G401.6 (cell line): ENCODE results near the gene SPSB4.

Source experiments
- FAIRE-seq: peaks from 2 replicates; lab custom pipeline; 2012; peaks lifted over from hg19 to GRCh38; lab: Jason Lieb, UNC

The SPSB4 gene

GRCh38 chr3:141055136-141055535 lies 4.0 kb downstream of the SPSB4 start:
- no peak for FAIRE-seq

DNA sequence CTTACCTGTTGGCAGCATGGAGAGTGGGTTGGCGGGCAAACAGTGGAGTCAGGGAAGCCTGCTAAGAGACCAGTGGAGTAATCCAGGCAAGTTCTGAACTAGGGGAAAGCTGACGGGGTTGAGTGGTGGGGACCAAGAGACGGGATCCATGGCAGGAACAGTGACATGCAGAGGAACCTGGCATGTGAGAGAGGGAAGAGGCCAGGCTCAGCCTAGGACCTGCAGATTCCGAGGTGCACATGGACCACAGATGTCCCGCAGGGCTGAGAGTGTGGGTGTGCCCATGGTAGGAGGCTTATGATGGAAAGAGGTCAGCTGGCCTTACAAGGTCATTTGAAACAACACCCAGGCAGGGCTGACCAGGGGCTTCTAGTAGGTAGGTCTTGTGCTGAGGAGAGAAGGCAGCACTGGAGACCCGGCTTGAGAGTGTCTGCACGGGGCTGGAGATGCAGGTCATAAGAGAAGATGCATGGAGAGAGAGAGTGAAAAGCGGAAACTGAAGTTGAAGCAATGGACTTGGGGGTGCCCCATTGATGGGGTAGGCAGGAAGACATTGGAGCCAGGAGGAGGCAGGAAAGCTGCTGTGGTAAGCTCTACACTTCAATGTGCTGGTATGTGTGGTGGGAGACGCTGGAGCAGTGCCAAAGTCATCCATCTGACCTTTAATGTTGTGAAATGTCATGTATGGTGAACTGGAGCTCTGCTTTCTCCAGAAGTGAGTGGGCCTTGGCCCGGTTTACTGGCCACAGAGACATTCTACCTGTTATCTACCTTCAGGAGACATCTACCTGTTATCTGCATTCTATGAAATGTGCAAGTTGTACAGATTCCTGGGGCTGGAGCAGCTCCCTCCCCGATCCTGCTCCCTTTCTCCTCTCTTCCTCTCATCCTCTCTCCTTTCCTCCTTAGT lies 4.6 kb downstream of the SPSB4 start:
- FAIRE-seq, result no peak

DNA sequence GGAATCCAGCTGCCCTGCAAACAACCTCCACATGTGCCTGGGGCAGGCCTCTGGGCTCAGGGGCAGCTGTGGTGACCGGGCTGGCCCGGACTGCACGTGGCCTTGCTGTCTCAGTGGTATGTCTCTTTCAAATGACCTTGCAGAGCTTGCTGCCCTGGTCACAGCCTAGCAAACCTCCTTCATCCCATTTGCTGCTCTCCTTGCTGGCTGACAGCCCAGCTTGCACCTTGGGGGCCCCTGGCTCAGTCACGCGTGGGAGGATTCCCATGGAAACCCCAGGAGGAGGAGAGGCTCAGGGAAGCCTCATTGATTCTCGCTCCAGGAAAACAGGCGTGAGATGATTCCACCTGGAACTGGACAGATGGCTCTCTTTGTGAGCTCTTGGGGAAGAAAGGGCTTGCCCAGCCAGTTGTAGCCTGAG lies 5.6 kb downstream of the SPSB4 start:
- no peak for FAIRE-seq

- no peak for FAIRE-seq
Observed at GRCh38 chr3:141057436-141057835, 6.3 kb downstream of the SPSB4 start.

GRCh38 chr3:141057946-141058800 lies 7.0 kb downstream of the SPSB4 start:
- FAIRE-seq, result no peak

DNA sequence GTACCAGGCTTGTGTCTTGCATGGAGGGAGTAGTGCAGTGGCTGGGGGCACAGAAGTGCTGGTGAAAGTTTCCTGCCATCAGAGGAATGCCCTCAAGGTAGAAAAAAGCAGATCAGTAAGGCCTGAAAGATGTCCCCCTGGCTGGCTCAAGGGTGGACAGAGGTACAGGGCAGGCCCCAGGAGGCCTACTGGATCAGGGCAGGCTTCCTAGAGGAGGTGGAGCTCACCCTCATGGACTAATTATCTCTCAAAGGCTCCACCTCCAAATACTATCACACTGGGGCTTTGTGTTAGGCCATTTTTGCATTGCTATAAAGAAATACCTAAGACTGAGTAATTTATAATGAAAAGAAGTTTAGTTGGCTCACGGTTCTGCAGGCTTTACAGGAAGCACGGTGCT lies 7.8 kb downstream of the SPSB4 start:
- FAIRE-seq, result no peak

DNA sequence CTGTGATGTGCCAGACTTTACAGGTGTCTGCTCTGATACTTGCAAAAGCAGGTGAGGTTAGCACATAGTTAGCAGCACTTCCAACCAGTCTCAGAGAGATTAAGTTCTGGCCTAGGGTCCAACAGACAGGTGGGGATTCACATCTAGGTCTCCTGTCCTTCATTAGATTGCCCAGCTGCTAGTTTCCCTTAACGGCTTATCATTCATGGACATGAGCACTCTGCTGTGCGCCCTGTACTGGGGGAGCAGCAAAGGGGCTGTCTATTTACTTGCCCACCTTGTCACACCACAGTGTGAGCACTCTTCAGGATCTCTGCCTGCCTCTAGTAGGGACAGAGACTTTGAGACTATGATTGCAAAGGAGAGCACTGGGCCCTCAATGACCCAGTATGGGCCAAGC lies 8.7 kb downstream of the SPSB4 start:
- FAIRE-seq, result no peak

- FAIRE-seq, result no peak
Observed at GRCh38 chr3:141060327-141060726, 9.2 kb downstream of the SPSB4 start.

DNA sequence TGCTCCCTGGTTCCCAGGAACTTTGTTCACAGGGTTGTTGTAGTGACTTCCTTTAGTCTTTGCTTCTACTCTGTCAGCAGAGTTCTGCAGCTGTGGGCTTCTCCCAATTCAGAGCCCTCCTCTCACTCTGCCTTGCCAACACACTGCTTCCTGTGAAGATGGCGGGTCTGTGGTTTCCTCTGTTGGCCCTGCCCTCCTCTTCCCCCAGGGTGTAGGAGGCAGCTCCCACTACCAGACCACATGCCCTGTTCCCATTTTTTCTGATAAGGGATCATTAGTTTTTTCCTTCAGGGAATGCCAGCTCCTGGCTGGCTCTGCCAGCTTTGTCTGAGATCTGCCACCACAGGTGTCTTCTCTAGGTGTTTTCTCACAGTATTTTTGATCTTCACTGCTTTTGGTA lies 12.7 kb downstream of the SPSB4 start:
- FAIRE-seq, result no peak

DNA sequence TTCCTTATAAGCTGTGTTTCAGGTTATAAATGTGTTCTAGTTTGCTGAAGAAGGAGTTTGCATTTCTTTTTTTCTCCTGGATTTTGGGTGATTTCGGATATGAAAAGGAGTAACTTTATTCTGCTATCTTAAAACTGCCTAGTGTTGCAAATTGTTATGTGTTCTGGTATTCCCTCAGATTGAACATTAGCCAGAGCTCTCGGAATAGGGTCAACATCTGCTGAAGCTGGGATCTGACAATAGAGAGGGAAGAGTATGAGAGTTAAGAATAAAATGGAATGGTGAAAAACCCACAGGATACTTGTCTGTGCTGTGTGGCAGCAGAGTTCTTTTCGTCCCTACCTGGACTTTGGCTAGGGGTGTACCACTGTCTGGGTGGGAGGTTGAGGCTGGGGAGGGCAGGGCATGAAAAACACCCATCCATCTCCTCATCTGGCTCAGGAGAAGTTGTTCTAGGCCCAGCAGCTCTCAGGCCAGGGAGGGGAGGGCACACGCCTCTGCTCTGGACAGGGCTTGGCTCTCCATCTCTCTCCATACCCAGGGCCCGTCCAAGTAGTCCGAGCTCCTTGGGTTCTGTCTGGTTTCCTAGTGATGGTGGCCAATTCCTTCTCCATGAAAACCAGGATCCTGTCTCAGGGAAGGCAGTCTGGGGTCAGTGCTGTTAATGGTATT lies 13.2 kb downstream of the SPSB4 start:
- no peak for FAIRE-seq

DNA sequence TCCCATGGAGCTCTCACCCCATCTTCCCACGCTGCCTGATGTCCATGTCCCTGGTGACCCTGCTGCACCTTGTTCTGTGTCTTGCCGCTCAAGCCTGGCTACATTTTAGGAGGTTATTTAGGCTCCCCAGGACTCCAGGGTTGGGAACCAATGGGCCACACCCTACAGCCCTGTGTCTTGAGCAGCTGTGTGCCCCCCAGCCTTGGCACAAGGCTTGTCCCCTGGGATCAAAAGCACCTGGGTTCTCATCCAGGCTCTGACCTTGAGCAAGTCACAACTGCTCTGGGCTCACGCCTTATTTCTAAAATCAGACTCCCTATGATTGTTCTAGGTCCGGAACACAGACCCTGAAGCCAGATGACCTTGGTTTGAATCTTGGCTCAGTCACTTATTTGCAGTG lies 14.1 kb downstream of the SPSB4 start:
- FAIRE-seq, result no peak

- no peak for FAIRE-seq
Observed at GRCh38 chr3:141065841-141066805, 15.0 kb downstream of the SPSB4 start.

- FAIRE-seq, result no peak
Observed at GRCh38 chr3:141067206-141067974, 16.2 kb downstream of the SPSB4 start.

DNA sequence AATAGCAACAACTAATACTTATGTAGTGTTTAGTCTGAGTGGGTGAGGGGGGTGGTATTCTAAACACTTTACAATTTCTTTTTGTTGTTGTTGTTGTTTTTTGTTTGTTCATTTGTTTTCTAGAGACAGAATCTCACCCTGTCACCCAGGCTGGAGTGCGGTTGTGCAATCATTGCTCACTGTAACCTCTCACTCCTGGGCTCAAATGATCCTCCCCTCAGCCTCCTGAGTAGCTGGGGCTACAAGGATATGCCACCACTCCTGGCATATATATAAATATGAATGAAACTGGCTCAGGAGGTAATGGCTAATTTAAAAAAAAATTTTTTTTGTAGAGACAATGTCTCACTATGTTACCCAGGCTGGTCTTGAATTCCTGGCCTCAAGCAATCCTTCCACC lies 19.1 kb downstream of the SPSB4 start:
- no peak for FAIRE-seq

DNA sequence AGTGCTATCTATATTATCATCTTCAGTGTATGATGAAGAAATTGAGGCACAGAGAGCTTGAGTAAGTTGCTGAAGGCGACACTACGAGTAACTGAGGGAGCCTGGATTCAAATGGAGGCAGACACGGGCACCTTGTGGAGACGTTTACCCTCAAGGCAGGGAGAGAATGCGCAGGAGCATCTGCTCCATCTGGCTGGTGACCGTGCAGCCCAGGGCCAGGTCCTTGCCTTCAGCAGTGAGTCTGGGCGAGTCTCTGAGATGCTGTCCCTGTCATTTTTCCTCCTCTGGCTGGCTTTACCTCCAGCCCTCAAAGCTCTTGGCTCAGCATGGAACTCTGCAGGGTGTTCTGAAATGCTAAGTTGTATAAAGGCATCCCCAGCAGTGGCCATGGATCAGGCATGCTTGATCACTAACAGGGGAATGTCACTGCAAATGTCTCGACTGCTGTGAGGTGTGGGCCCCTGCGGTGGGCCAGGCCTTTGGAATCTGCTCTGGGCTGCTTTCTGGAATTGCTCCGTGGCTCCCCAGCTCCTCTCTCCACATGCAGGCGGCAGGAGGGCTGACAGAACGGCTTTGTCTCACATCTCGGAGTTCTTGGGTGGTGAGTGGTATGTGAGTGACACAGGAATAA lies 19.7 kb downstream of the SPSB4 start:
- FAIRE-seq, result no peak

- no peak for FAIRE-seq
Observed at GRCh38 chr3:141071681-141072260, 20.6 kb downstream of the SPSB4 start.

GRCh38 chr3:141072950-141073349 lies 21.8 kb downstream of the SPSB4 start:
- FAIRE-seq, result no peak

- FAIRE-seq, result no peak
Observed at GRCh38 chr3:141073580-141073979, 22.4 kb downstream of the SPSB4 start.

DNA sequence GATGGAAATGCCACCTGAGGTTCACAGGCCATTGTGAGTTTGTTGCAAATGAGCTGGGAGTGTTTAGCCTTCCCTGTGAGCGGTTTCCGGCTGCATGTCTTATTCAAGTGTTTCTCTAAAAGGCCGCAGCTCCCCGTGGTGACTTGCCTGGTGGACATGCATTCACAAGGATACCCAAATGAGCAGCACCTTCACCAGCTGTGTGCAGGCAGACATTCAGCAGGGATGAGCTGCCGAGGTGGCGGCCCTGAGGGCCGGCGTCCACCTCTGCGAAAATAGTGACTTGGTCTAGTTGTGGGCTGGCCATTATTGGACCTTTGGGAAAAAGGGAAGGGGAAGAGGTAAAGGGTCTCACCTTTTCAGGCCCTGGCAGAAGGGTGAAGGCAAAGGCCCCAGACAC lies 23.4 kb downstream of the SPSB4 start:
- FAIRE-seq, result no peak
